Inflammatory macrophage (primary cell): ENCODE measurements around the gene CENPA.
A peak's percentile ranks its signal among the peaks of the same experiment; 100 is the strongest.

Experiments
- DNase-seq, 2 donors: peaks; one replicate each; pipeline ENCODE4 v3.0.0-alpha.2; 2020 to 2022

The CENPA gene

GRCh38 chr2:26763019-26763418 is 22.8 kb upstream of the CENPA start:
- DNase-seq = no peak

DNA sequence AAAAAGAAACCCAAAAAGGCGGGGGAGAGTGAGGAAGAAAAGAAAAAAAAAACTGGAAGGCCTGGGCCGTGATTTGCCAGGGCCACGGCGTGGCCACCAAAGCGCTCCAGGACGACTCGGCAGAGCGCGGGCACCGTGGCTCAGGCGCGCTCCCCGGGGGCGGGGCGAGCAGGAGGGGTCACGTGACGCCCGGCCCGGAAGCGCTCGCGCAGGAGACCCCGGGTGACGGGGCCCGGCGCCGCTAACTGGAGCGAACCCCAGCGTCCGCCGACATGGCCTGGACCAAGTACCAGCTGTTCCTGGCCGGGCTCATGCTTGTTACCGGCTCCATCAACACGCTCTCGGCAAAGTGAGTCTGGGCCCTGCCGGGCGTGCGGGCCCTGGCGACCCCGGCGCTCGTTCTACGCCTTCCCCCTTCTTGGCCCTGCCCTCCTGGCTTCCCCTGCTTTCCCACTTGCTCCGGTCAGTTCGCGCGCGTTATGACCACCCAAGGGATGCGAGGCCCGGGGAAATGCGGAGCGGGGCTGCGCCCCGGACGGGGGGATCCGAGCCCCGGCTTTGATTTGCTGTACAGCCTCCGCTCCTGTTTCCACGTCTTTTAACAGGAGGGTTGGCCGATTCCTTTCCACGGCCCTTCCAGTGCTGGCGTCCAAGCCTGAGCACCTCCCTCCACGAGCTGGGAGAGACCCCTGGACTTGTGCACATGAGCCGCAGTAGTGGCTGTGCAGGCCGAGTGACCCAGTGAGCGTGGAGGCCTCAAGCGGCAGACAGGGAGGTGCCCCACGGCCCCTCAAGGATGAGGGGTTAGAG is 21.6 kb upstream of the CENPA start, which contains the start of gene SLC35F6:
TSS of gene SLC35F6 (plus strand) at position 207 of the 810 bp plus-strand sequence. CDS start at position 273, 66 bp downstream.
- peak; percentile 84 to 89 for DNase-seq

- no peak for DNase-seq
Observed at GRCh38 chr2:26764906-26765305, 20.9 kb upstream of the CENPA start.

- DNase-seq = no peak
Observed at GRCh38 chr2:26765475-26766200, 20.2 kb upstream of the CENPA start.

DNA sequence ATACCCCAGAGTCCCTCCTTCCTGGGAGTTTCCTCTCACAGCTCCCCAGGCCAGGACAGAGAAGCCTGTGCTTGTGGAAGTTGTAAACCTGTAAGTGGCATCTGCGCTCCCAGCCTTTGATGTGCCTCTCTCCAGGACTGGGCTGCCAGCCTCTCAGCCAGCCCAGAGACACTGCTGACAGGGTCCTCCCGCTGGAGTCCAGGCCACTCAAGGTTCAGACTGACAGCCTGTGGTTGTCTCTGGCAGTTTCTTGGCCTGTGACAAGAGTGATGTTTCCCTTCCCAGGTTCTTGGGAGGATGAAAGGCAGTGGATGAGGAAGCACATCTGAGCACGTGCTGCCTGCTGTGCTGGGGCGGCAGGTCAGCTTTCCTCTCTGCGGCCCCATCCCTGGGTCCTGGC is 18.7 kb upstream of the CENPA start:
- DNase-seq = no peak

GRCh38 chr2:26767894-26768487 is 17.9 kb upstream of the CENPA start:
- no peak for DNase-seq

DNA sequence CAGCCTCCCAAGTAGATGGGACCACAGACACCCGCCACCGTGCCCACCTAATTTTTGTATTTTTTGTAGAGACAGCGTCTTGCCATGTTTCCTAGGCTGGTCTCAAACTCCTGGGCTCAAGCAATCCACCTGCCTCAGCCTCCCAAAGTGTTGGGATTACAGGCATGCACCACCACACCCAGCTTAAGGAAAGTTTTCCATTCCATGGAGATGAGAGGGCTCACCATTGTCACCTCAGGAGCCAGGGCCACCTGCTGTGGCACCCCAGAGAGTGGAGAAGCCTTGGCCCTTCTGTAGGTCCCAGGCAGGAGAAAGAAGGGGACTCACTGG is 17.1 kb upstream of the CENPA start:
- no peak for DNase-seq

DNA sequence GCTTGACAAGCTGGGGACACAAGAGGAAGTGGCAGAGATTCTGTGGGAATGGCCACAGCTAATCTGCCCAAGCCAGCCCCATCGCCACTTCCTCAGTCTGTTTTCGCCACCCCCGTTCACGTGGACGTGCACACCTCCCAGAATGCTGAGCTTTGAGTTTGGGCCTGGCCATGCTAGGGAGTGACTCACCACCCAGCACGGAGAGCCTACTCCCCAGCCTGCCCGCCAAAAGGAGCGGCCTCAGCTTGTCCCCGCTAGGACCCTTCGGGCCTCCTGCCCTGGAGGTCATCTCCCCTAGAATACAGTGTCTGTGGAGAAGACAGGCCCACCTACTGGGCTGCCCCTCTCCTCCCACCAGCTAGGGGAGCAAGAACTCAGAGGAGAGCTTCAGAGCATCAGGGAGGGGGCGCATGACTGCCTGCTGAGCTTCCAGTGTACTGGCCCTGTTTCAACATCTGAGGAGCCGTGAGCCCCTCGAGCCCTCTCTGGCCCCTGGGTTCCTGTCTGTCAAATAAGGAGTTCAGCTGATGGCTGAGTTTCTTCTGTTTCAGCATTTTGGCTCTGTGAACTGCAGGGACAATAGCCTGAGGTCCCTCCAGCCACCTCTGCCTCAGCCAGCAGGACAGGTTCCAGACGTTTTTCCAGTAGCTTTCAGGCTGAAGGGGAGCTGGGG is 16.6 kb upstream of the CENPA start:
- DNase-seq = peak; percentile 97

GRCh38 chr2:26770986-26771586 is 14.8 kb upstream of the CENPA start:
- no peak for DNase-seq

- DNase-seq = peak; percentile 76 to 77
Observed at GRCh38 chr2:26772064-26773001, 13.5 kb upstream of the CENPA start.

DNA sequence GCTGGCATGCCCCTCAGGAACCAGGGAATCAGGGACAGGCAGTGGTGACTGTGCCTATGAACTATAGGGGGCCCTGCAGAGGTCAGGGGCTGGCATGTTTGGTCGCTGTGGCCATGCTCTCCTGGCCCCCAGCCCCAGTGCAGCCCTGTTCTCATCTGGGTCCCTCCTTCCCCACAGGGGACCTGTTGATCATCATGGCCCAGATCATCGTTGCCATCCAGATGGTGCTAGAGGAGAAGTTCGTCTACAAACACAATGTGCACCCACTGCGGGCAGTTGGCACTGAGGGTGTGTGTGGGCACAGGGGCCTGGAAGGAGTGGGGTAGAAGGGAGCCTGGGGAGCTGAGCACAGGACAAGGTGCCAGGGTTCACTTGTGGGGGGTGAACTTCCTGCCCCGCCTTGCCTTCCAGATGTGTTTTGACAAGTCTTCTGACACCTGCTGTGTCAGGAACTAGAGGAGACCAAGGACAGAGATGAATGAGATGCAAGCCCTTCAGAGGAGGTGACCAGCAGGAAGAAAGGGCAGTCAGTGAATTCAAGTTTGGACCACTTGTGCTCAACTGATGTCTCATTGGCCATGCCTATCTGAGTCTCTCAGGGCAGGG is 9.6 kb upstream of the CENPA start:
- DNase-seq = no peak

GRCh38 chr2:26778098-26778497 is 7.8 kb upstream of the CENPA start:
- DNase-seq = no peak

- DNase-seq = no peak
Observed at GRCh38 chr2:26778507-26778906, 7.3 kb upstream of the CENPA start.

DNA sequence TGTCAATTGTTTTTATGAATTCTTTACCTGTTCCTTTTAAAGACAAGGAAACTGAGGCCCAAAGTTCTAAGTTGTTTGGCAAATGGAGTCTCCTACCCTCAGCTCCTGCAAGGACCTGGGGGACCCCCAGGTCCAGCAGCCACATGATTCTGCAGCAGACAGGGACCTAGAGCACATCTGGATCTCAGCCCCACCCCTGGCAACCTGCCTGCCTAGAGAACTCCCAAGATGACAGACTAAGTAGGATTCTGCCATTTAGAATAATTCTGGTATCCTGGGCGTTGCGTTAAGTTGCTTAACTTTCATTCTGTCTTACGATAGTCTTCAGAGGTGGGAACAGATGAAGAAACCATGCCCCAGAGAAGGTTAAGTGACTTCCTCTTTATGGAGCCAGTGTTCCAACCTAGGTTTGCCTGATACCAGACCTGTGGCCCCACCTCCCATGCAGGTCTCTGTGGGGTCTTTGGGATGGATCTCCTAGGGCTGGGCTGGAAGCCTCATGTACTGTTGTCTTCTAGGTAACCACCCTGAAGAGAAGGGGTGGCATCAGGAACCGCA is 5.6 kb upstream of the CENPA start:
- DNase-seq = no peak

GRCh38 chr2:26782876-26783704 is 2.8 kb upstream of the CENPA start:
- no peak for DNase-seq

DNA sequence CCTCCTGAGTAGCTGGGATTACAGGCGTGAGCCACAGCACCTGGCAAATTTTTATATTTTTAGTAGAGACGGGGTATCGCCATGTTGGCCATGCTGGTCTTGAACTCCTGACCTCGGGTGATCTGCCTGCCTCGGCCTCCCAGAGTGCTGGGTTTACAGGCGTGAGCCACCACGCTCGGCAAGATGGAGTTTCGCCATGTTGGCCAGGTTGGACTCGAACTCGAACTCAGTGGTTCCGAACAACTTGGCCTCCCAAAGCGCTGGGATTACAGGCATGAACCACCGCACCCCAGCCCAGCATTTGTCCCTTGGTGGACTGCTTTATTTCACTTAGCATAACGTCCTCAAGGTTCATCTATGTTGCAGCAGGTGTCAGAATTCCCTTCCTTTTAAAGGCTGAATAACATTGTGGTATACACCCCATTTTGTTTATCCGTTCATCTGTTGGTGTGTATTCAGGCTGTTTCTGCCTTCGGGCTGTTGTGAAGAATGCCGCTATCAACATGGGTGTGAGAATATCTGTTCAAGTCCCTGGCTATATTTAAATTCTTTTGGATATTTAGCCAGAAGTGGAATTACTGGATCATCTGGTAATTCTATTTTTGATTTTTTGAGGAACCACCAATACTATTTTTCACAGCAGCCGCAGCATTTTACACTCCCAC is 1.2 kb upstream of the CENPA start:
- no peak for DNase-seq

DNA sequence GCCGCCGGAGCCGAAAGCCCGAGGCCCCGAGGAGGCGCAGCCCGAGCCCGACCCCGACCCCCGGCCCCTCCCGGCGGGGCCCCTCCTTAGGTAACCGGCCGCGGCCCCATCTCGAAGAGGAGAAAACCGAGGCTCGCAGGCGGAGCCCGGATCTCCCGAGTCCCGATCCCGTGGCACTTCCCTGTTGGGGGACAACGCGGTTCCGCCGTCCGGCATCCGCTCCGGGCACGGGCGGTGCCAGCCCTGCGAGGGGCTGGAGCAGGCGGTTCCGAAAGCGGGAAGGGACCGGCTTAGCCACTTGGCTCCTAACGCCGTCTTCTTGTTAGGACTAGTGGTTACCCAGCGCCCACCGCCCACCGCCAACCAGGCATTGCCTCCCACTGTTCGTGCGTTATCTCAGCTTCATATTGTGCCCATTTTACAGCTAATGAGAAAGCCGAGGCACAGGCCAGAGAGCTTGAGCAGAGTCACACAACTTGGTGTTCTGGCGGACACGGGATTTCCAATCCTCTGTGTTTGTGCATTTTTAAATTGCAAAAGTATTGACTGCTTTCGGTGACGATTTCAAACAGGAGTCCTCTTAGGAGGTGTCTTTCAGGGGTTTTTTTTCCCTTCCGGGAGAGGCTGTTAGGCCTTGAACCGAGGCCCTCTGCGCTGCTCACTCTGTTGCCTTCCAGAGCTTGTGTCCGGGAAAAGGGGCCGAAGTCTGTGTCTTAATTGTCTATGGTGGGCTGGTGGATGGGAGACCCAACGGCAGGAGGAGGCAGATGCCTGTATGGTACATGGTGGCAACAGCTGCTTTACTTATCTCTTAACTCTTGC is 562 bp downstream of the CENPA start:
- peak in 1 of 2 donors; percentile 25 for DNase-seq

- DNase-seq = no peak
Observed at GRCh38 chr2:26792720-26793119, 6.9 kb downstream of the CENPA start.
